A549 (cell line): ENCODE measurements around the gene PSG5.
"Not testable (repeated sequence)": the region's sequence is repeated elsewhere in the genome, so short reads cannot be mapped to it uniquely, and the experiment has no call there.

Source experiments
- BHLHE40 ChIP-seq: IDR thresholded peaks from 2 replicates; pipeline ENCODE4 v1.6.1; 2012; ENCODE audit warnings: low read depth, low read length, inconsistent platforms
- CBX2 ChIP-seq: fragments of 200-600 bp; sonication (generic); IDR thresholded peaks from 2 replicates; pipeline ENCODE4 v1.6.1; 2016; ENCODE audit warnings: low read depth, mild to moderate bottlenecking, borderline replicate concordance
- CEBPB ChIP-seq, 2 experiments: fragments of >200 bp in 1 of 2; sonication (Bioruptor Twin) in 1 of 2; formaldehyde crosslinking in 1 of 2; IDR thresholded peaks; 2 replicates each; pipeline ENCODE4 v1.6.1; 2012 to 2016
- FOSB ChIP-seq: fragments of 250-450 bp; sonication (Bioruptor Pico); IDR thresholded peaks from 2 replicates; pipeline ENCODE4 v1.5.0; 2020; ENCODE audit warnings: mild to moderate bottlenecking, moderate library complexity
- MAZ ChIP-seq: fragments of 150-350 bp; IDR thresholded peaks from 2 replicates; pipeline ENCODE4 v1.6.1; 2014; ENCODE audit warnings: antibody characterized with exemption, low read depth, low read length, borderline replicate concordance
- POLR2A ChIP-seq: IDR thresholded peaks from 2 replicates; pipeline ENCODE4 v1.6.1; 2012; ENCODE audit warnings: mild to moderate bottlenecking, low read length
- SMC3 ChIP-seq: fragments of >200 bp; sonication (Bioruptor Twin); formaldehyde crosslinking; IDR thresholded peaks from 3 replicates; pipeline ENCODE4 v1.6.1; 2018; ENCODE audit warnings: inconsistent platforms
- SREBF2 ChIP-seq: fragments of 450-650 bp; IDR thresholded peaks from 2 replicates; pipeline ENCODE4 v1.6.1; 2014; ENCODE audit warnings: mild to moderate bottlenecking, moderate library complexity
- TF ChIP-seq, protein P1 (sequence below): fragments of >200 bp; sonication (Bioruptor Twin); formaldehyde crosslinking; IDR thresholded peaks from 3 replicates; pipeline ENCODE4 v1.5.1; 2016
- TF ChIP-seq, protein P2 (sequence below): fragments of 200-600 bp; sonication (generic); IDR thresholded peaks from 2 replicates; pipeline ENCODE4 v1.6.1; 2016; ENCODE audit warnings: antibody characterized with exemption, mild to moderate bottlenecking, moderate library complexity
- TF ChIP-seq, protein P3 (sequence below): IDR thresholded peaks from 2 replicates; pipeline ENCODE4 v1.6.1; 2012
- TF ChIP-seq, protein P4 (sequence below): fragments of 450-650 bp; IDR thresholded peaks from 2 replicates; pipeline ENCODE4 v1.6.1; 2014; ENCODE audit warnings: antibody characterized with exemption

DNA sequence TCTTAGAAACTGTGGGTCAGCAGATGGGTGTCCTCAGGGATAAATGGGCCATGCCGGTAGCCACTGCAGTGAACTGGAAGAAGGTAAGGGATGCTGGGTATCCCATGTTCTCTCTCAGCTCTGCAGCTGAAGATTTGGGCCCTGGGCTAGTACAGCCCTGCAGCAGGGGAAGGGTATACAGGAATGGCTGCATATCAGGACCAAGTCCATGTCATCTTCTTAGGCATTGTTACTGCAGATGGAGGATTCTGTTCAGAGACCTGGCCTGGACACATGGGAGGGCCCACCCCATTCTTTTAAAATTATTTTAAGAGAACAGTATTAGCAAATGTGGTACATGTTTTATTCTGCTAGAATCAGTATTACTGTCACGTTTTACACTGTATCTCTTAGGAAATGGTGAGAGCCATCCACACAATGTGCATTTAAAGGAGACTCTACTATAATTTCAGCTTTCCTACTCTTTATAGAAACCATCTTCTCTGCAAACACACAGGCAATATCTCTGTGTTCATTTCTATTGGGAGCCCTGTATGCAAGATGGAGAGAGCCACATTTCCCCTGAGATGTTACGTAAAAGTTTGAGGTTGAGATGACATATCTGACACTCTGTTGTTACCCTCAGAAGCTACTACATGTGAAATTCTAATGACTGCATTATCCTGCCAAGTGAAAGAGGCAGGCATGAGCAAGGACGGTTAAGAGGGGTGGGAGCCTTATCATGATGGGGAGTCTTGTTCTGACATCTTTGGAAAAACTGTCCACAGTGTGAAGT is 6.2 kb upstream of the PSG5 start:
- TF ChIP-seq, protein P1, sequence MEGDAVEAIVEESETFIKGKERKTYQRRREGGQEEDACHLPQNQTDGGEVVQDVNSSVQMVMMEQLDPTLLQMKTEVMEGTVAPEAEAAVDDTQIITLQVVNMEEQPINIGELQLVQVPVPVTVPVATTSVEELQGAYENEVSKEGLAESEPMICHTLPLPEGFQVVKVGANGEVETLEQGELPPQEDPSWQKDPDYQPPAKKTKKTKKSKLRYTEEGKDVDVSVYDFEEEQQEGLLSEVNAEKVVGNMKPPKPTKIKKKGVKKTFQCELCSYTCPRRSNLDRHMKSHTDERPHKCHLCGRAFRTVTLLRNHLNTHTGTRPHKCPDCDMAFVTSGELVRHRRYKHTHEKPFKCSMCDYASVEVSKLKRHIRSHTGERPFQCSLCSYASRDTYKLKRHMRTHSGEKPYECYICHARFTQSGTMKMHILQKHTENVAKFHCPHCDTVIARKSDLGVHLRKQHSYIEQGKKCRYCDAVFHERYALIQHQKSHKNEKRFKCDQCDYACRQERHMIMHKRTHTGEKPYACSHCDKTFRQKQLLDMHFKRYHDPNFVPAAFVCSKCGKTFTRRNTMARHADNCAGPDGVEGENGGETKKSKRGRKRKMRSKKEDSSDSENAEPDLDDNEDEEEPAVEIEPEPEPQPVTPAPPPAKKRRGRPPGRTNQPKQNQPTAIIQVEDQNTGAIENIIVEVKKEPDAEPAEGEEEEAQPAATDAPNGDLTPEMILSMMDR: not testable (repeated sequence)
- not testable (repeated sequence) for TF ChIP-seq POLR2A; CEBPB (IDR thresholded peaks at IDR 0.05); SREBF2; BHLHE40; SMC3; MAZ; FOSB (CRISPR knock-in tag); CBX2
- TF ChIP-seq, protein P2, sequence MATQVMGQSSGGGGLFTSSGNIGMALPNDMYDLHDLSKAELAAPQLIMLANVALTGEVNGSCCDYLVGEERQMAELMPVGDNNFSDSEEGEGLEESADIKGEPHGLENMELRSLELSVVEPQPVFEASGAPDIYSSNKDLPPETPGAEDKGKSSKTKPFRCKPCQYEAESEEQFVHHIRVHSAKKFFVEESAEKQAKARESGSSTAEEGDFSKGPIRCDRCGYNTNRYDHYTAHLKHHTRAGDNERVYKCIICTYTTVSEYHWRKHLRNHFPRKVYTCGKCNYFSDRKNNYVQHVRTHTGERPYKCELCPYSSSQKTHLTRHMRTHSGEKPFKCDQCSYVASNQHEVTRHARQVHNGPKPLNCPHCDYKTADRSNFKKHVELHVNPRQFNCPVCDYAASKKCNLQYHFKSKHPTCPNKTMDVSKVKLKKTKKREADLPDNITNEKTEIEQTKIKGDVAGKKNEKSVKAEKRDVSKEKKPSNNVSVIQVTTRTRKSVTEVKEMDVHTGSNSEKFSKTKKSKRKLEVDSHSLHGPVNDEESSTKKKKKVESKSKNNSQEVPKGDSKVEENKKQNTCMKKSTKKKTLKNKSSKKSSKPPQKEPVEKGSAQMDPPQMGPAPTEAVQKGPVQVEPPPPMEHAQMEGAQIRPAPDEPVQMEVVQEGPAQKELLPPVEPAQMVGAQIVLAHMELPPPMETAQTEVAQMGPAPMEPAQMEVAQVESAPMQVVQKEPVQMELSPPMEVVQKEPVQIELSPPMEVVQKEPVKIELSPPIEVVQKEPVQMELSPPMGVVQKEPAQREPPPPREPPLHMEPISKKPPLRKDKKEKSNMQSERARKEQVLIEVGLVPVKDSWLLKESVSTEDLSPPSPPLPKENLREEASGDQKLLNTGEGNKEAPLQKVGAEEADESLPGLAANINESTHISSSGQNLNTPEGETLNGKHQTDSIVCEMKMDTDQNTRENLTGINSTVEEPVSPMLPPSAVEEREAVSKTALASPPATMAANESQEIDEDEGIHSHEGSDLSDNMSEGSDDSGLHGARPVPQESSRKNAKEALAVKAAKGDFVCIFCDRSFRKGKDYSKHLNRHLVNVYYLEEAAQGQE: not testable (repeated sequence)
- TF ChIP-seq, protein P3, sequence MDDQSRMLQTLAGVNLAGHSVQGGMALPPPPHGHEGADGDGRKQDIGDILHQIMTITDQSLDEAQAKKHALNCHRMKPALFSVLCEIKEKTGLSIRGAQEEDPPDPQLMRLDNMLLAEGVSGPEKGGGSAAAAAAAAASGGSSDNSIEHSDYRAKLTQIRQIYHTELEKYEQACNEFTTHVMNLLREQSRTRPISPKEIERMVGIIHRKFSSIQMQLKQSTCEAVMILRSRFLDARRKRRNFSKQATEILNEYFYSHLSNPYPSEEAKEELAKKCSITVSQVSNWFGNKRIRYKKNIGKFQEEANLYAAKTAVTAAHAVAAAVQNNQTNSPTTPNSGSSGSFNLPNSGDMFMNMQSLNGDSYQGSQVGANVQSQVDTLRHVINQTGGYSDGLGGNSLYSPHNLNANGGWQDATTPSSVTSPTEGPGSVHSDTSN: not testable (repeated sequence)
- TF ChIP-seq, protein P4, sequence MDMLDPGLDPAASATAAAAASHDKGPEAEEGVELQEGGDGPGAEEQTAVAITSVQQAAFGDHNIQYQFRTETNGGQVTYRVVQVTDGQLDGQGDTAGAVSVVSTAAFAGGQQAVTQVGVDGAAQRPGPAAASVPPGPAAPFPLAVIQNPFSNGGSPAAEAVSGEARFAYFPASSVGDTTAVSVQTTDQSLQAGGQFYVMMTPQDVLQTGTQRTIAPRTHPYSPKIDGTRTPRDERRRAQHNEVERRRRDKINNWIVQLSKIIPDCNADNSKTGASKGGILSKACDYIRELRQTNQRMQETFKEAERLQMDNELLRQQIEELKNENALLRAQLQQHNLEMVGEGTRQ: not testable (repeated sequence)
